ENCODE measurements around the gene ZFYVE9. TPM values are rescaled to one million over a fixed set of nuclear protein-coding genes. Genes with fewer than 3 reads are reported as not detected.

ZFYVE9 gene
- total and polyA plus RNA-seq, 9 of the 15 experiments (the other 6 are each of a cell fraction or from before 2014, with no cell fraction given), result 0.52 to 14.4 (median 8.9) TPM

DNA sequence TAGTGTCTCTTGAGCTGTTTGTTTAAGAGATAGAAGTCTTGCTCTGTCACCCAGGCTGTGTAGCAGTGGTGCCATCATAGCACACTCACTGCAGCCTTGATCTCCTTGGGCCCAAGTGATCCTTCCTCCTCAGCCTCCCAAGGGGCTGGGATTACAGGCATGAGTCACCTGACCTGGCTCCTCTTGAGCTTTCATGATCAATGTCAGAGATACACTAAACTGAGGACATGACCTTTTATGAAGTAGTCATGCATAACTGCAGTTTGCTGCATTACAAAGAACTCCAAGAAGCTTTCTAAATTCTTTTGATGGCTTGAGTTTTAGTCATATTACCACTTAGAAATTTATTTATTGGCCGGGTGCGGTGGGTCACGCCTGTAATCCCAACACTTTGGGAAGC, 146.4 kb downstream of the ZFYVE9 start (continued):
- no peak for TF ChIP-seq CEBPB (tag; IDR thresholded peaks at IDR 0.05)
- TF ChIP-seq NUFIP1 (IDR thresholded peaks at IDR 0.05; ENCODE audit: partially characterized antibody), result no peak
- TF ChIP-seq RB1 (IDR thresholded peaks at IDR 0.05; ENCODE audit: low read depth), result no peak
- TF ChIP-seq FOSL1 (tag; conservative IDR thresholded peaks at IDR 0.05), result peak; percentile 53
- TF ChIP-seq CGGBP1 (CRISPR knock-in tag; IDR thresholded peaks at IDR 0.05), result no peak
- no peak for TF ChIP-seq EZH2 (IDR thresholded peaks at IDR 0.05; ENCODE audit: borderline replicate concordance, low read depth, low read length)
- TF ChIP-seq ZNF668 (CRISPR knock-in tag; IDR thresholded peaks at IDR 0.05), result no peak
- TF ChIP-seq MAFF (IDR thresholded peaks at IDR 0.05; ENCODE audit: low read length), result no peak
- no peak for TF ChIP-seq CREM (IDR thresholded peaks at IDR 0.05; ENCODE audit: low read depth)
- 0 out of 2 replicates have a peak, but pooled peaks have one; percentile 40 for TF ChIP-seq FOXP4 (CRISPR knock-in tag; IDR thresholded peaks at IDR 0.05; ENCODE audit: borderline replicate concordance)
- TF ChIP-seq ARID1B (IDR thresholded peaks at IDR 0.05), result no peak
- no peak for TF ChIP-seq SMARCC2 (IDR thresholded peaks at IDR 0.05; ENCODE audit: low read depth)
- TF ChIP-seq, protein P1, sequence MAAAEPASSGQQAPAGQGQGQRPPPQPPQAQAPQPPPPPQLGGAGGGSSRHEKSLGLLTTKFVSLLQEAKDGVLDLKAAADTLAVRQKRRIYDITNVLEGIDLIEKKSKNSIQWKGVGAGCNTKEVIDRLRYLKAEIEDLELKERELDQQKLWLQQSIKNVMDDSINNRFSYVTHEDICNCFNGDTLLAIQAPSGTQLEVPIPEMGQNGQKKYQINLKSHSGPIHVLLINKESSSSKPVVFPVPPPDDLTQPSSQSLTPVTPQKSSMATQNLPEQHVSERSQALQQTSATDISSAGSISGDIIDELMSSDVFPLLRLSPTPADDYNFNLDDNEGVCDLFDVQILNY (CRISPR knock-in tag; IDR thresholded peaks at IDR 0.05), result no peak
- TF ChIP-seq CHCHD3 (CRISPR knock-in tag; IDR thresholded peaks at IDR 0.05), result no peak
- TF ChIP-seq HMG20A (CRISPR knock-in tag; conservative IDR thresholded peaks at IDR 0.05), result no peak
- no peak for TF ChIP-seq ZEB2 (IDR thresholded peaks at IDR 0.05)
- peak; percentile 44; the same call in 1 of the 2 replicates for TF ChIP-seq RAD51 (IDR thresholded peaks at IDR 0.05; ENCODE audit: borderline replicate concordance, low read depth)
- TF ChIP-seq EHMT2 (IDR thresholded peaks at IDR 0.05), result peak; percentile 47; the same call in 1 of the 2 replicates
- no peak for TF ChIP-seq ZNF449 (CRISPR knock-in tag; IDR thresholded peaks at IDR 0.05)
- no peak for TF ChIP-seq POLR2AphosphoS2 (IDR thresholded peaks at IDR 0.05; ENCODE audit: low read length)
- TF ChIP-seq ZNF444 (CRISPR knock-in tag; IDR thresholded peaks at IDR 0.05), result no peak
- 0 out of 2 replicates have a peak, but pooled peaks have one; percentile 17 for TF ChIP-seq NR2C1 (IDR thresholded peaks at IDR 0.05)
- 0 out of 2 replicates have a peak, but pooled peaks have one; percentile 39 for TF ChIP-seq NR2C1 (tag; IDR thresholded peaks at IDR 0.05)
- TF ChIP-seq E4F1 (CRISPR knock-in tag; IDR thresholded peaks at IDR 0.05; ENCODE audit: borderline replicate concordance), result no peak
- TF ChIP-seq ZFP30 (CRISPR knock-in tag; IDR thresholded peaks at IDR 0.05; ENCODE audit: borderline replicate concordance), result no peak

All from K562 (cell line).